Psoas muscle (tissue), 8 donors: ENCODE measurements around the gene RICTOR. TPM values are rescaled to one million over a fixed set of nuclear protein-coding genes. Genes with fewer than 3 reads are reported as not detected.

Experiments
- ATAC-seq, 4 donors: fragments of 200-7000 bp; cut with Tn5 transposase; one replicate each; pipeline ENCODE4 v1.9.1; 2020; ENCODE audit warnings: moderate library complexity in 3 of 4, mild to moderate bottlenecking in 2 of 4
- DNase-seq, 2 donors: peaks; one replicate each; pipeline ENCODE4 v3.0.0-alpha.2; 2020
- H3K27ac ChIP-seq: fragments of 200-600 bp; one replicate; pipeline ENCODE4 v1.8.0; 2022
- H3K27me3 ChIP-seq, 3 donors: fragments of 200-600 bp in 1 of 3; one replicate each; pipeline versions ENCODE4 v1.6.1 to v1.8.0; 2013 to 2022; ENCODE audit warnings: low read length in 2 of 3, mild to moderate bottlenecking in 2 of 3, moderate library complexity in 1 of 3; ENCODE audit not compliant: insufficient read depth in 3 of 3
- H3K36me3 ChIP-seq, 2 donors: fragments of 200-600 bp in 1 of 2; one replicate each; pipeline versions ENCODE4 v1.6.1 to v1.8.0; 2013 to 2022; ENCODE audit warnings: low read depth in 1 of 2, mild to moderate bottlenecking in 1 of 2, moderate library complexity in 1 of 2; ENCODE audit not compliant: insufficient read depth in 1 of 2
- H3K4me1 ChIP-seq: fragments of 200-600 bp; one replicate; pipeline ENCODE4 v1.8.0; 2022
- H3K4me3 ChIP-seq: fragments of 200-600 bp; one replicate; pipeline ENCODE4 v1.8.0; 2022; ENCODE audit warnings: mild to moderate bottlenecking
- H3K9me3 ChIP-seq: fragments of 200-600 bp; one replicate; pipeline ENCODE4 v1.8.0; 2022
- WGBS, 3 donors: extraction: QIAGEN DNeasy Blood & Tissue Kit; methylation state at CpG; one replicate each; pipeline versions ENCODE4 v1.1.6 to v1.1.7; 2013; 5-methylcytosine and 5-hydroxymethylcytosine counted together
- intact Hi-C, 2 donors: fragments of 100-400 bp; cut with DNase I; formaldehyde crosslinking; loops; one replicate each; pipeline versions ENCODE4 v1.11.0 to v1.14.2; 2022
- polyA plus RNA-seq, 3 donors: library from polyadenylated mRNA; stranded (reverse); fragments of 200-250 nt; gene quantifications; one replicate each; pipeline ENCODE4 v1.2.3, GENCODE V29; 2013
- total RNA-seq, 4 donors: library from RNA; stranded (reverse); fragmentation: NEBNext Ultra II Directional in 2 of 4; extraction: Animal tissue kit (Norgen Biotek cat#: 25700) in 2 of 4; gene quantifications; one replicate each; pipeline versions ENCODE4 v1.2.1 to v1.2.4, GENCODE V29; 2021 to 2023
- TF ChIP-seq, protein P1 (sequence below): fragments of 200-600 bp; IDR thresholded peaks from one replicate; pipeline ENCODE4 v1.8.0; 2022; ENCODE audit warnings: antibody characterized with exemption
- donor health status: healthy with polysubstance abuse.
- donor health status: DM: no; HTN: no; CAD: no; lungs with moderate emphysema.
- donor health status: Bipolar disorder and iron deficiency.
- donor health status: healthy.
- donor health status: DM: yes; HTN: yes; CAD: no.
- donor health status: DM: no; HTN: no; CAD: no.
- donor health status: DM: no; HTN: no; CAD: no.
- donor health status: DM: yes; HTN: yes; CAD: no.

The RICTOR gene
- total and polyA plus RNA-seq, 7 donors = 2.7 to 46.7 (median 34.0) TPM

DNA sequence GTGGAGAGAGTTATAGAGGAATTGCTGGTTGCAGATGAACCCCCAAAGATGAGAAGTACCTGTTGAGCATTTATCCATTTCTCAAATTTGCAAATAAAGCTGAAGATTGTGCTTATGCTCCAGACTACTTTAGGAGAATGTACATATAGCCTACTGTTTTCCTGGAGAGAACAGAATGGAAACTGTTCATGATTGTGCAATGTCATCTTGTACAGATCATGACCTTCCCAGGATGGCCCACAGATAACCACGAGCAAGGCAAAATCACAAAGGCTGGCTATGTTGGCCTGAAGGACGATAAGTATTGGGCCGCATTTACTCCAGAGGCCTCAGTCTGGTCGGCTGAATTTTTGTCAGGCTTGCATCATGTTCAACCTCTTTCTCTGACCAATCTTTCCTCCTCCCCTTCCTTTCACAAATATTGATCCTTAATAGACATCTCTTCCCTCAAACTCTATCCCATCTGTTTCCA lies 28.5 kb upstream of the RICTOR start:
- Histone ChIP-seq H3K27me3 (no peaks in the 10 kb centered on the region), H3K9me3 (no peaks in the 10 kb centered on the region), H3K4me1 (no peaks in the 10 kb centered on the region), H3K27ac (no peak overlapping the region), H3K36me3 (no peaks in the 10 kb centered on the region), H3K4me3 (no peak overlapping the region)
- 87 to 89% (median 88%) methylated on average over 4 of the region's 4 CpGs for WGBS, 3 donors
- DNase-seq = no peak
- no peak for ATAC-seq
- intact Hi-C loops = no loop called here
- TF ChIP-seq, protein P1, sequence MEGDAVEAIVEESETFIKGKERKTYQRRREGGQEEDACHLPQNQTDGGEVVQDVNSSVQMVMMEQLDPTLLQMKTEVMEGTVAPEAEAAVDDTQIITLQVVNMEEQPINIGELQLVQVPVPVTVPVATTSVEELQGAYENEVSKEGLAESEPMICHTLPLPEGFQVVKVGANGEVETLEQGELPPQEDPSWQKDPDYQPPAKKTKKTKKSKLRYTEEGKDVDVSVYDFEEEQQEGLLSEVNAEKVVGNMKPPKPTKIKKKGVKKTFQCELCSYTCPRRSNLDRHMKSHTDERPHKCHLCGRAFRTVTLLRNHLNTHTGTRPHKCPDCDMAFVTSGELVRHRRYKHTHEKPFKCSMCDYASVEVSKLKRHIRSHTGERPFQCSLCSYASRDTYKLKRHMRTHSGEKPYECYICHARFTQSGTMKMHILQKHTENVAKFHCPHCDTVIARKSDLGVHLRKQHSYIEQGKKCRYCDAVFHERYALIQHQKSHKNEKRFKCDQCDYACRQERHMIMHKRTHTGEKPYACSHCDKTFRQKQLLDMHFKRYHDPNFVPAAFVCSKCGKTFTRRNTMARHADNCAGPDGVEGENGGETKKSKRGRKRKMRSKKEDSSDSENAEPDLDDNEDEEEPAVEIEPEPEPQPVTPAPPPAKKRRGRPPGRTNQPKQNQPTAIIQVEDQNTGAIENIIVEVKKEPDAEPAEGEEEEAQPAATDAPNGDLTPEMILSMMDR = no peak

DNA sequence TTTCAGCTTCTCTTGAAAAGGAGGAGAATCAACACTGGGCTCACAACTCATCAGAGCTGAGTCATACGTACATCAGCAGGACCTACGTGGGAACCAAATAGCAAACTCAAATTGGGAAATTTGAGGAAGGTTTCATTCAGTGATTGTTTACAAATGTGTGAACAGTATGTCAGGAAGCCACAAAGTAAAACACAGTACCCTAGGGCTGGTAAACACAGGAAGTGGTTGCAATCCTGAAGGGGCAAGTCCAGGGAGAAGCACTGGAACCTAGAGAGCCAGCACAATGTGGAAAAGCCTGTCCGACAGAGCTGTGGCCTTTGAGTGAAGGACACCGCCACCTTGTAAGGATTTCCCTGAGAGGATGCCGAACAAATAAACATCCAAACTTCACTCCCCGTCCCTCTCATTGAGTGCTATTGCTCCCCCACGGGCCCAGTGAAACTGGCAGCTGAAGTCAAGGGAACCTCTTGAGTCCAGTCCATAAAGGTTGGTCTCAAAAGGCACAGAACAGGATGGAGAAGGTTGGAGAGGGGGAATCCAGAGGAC lies 26.7 kb upstream of the RICTOR start:
- H3K27ac ChIP-seq = no peak overlapping the region
- ATAC-seq = no peak
- no peak overlapping the region for H3K4me3 ChIP-seq
- DNase-seq = no peak
- intact Hi-C loops = no loop called here
- no peaks in the 10 kb centered on the region for H3K36me3 ChIP-seq
- H3K9me3 ChIP-seq = no peaks in the 10 kb centered on the region
- no peaks in the 10 kb centered on the region for H3K27me3 ChIP-seq
- no peaks in the 10 kb centered on the region for H3K4me1 ChIP-seq
- TF ChIP-seq, protein P1 = no peak
- WGBS, 3 donors = 86 to 89% (median 88%) methylated on average over 7 of the region's 7 CpGs

DNA sequence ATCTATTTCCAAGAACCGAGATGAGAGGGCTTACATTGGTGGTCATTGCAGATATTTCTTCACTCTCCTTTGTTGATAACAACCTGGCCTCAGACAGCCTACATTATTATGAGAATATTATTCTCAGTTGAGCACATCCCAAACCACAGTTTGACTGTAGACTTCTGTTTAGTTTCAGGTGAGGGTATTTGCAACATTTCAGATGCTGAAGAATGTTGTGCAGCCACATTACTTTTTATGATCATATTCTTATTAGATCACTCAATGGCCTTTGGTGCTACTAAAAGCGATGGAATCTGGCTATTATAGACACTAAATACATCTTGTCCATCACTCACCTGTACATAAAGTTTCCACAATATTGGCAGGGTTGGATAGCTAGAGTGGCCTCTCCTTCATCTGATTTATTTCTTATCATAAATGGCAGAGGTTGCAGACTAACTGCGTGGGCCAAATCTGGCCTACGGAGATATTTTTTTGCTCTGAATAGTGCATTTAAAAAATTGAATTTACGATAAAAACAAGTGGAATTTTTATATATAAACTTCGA lies 26.2 kb upstream of the RICTOR start:
- no peaks in the 10 kb centered on the region for H3K36me3 ChIP-seq
- no peak for ATAC-seq
- H3K4me1 ChIP-seq = no peaks in the 10 kb centered on the region
- no peak for DNase-seq
- TF ChIP-seq, protein P1 = no peak
- H3K27me3 ChIP-seq = no peaks in the 10 kb centered on the region
- intact Hi-C loops = no loop called here
- no peak overlapping the region for H3K4me3 ChIP-seq
- H3K9me3 ChIP-seq = no peaks in the 10 kb centered on the region
- no peak overlapping the region for H3K27ac ChIP-seq
- 86 to 89% (median 87%) methylated on average over 6 of the region's 6 CpGs for WGBS, 3 donors

DNA sequence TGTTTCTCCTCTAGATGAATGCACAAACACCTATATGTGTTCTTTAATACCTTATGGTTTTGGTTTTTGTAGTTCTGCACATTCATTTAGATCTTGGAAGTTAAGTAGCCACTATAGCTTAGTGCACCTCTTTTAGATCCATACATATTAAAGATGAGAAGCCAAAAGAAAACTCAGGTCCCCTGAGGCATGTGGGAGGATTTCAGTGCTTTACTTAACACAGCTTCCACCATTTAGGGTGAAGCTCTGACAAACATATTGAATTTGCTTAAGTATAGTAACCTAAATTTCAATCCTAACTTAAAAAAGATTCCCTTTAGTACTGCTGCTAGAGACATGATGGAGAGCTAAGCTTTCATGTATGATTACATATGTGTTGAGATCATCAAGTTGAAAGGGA lies 25.6 kb upstream of the RICTOR start:
- no peak overlapping the region for H3K27ac ChIP-seq
- TF ChIP-seq, protein P1 = no peak
- intact Hi-C loops = no loop called here
- no peaks in the 10 kb centered on the region for H3K9me3 ChIP-seq
- no peak for DNase-seq
- no peak overlapping the region for H3K4me3 ChIP-seq
- no peak for ATAC-seq
- no peaks in the 10 kb centered on the region for H3K4me1 ChIP-seq
- H3K27me3 ChIP-seq = no peaks in the 10 kb centered on the region
- H3K36me3 ChIP-seq = no peaks in the 10 kb centered on the region

DNA sequence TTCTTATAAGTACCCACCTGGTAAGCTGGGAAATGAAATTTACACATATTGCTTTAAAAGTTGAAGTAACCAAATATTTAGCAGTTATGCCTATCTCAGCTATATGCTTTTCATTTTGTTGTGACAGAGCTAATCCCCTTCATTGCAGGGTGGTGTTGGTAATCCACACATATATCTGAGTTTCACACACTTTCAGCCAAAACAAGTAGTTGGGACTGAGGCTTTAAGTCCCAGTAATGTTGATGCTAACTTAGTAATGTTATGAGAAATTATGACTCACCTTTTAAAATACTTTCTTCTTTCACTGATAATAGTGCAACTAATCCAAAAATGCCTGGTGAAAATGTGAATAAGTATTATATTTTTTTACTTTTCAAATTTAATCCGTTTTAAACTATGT lies 19.2 kb upstream of the RICTOR start:
- no peak overlapping the region for H3K27ac ChIP-seq
- no peak for DNase-seq
- H3K27me3 ChIP-seq = no peaks in the 10 kb centered on the region
- TF ChIP-seq, protein P1 = no peak
- H3K4me3 ChIP-seq = no peak overlapping the region
- intact Hi-C loops = no loop called here
- H3K9me3 ChIP-seq = peaks cover 3% of the 10 kb centered on the region
- 28 to 53% (median 36%) methylated on average over 1 of the region's 1 CpG for WGBS, 3 donors
- no peak for ATAC-seq
- H3K4me1 ChIP-seq = no peaks in the 10 kb centered on the region
- H3K36me3 ChIP-seq = no peaks in the 10 kb centered on the region
